H1 (cell line): ENCODE measurements around the gene ORAI1. TPM values are rescaled to one million over a fixed set of nuclear protein-coding genes. Genes with fewer than 3 reads are reported as not detected.
A peak's percentile ranks its signal among the peaks of the same experiment; 100 is the strongest.

ENCODE experiments used
- ASH2L ChIP-seq: fragments of 200-600, 300-600 bp; sonication (generic); IDR thresholded peaks from one replicate; pipeline ENCODE4 v1.7.1; 2017; ENCODE audit warnings: low read length
- ATF2 ChIP-seq: IDR thresholded peaks from 2 replicates; pipeline ENCODE4 v1.6.1; 2012; ENCODE audit warnings: low read length, inconsistent platforms
- BRCA1 ChIP-seq: IDR thresholded peaks from 2 replicates; pipeline ENCODE4 v1.6.1; 2012; ENCODE audit warnings: low read depth, low read length, improper control_type of control experiment
- CBX5 ChIP-seq: fragments of 300-800, 300-1000 bp; sonication (generic); IDR thresholded peaks from 2 replicates; pipeline ENCODE4 v1.7.1; 2016; ENCODE audit warnings: antibody characterized with exemption, low read length, low read depth
- CBX8 ChIP-seq: fragments of 300-800, 300-1000 bp; sonication (generic); IDR thresholded peaks from 2 replicates; pipeline ENCODE4 v1.7.1; 2016; ENCODE audit warnings: low read depth, low read length, borderline replicate concordance
- CEBPB ChIP-seq: IDR thresholded peaks from 2 replicates; pipeline ENCODE4 v1.6.1; 2012; ENCODE audit warnings: low read depth, low read length
- CREB1 ChIP-seq: IDR thresholded peaks from 2 replicates; pipeline ENCODE4 v1.6.1; 2012; ENCODE audit warnings: inconsistent platforms
- CTBP2 ChIP-seq: IDR thresholded peaks from 2 replicates; pipeline ENCODE4 v1.7.0; 2011; ENCODE audit warnings: borderline replicate concordance, mild to moderate bottlenecking, moderate library complexity, mixed read lengths, low read length; ENCODE audit not compliant: insufficient read depth, insufficient read length
- CTCF ChIP-seq, 3 experiments: IDR thresholded peaks; 1 replicate in 2 of 3; 2 replicates in 1 of 3; pipeline versions ENCODE4 v1.5.1 to v1.6.1; 2011; ENCODE audit warnings: low read length in 3 of 3, mild to moderate bottlenecking in 3 of 3, inconsistent platforms in 2 of 3, low read depth in 1 of 3, moderate library complexity in 1 of 3; ENCODE audit not compliant: insufficient read depth in 1 of 3; ENCODE audit errors: control extremely low read depth in 1 of 3
- E2F6 ChIP-seq: IDR thresholded peaks from 2 replicates; pipeline ENCODE4 v1.6.1; 2012; ENCODE audit warnings: inconsistent platforms
- EGR1 ChIP-seq: IDR thresholded peaks from 2 replicates; pipeline ENCODE4 v1.6.1; 2011; ENCODE audit warnings: low read depth, low read length, borderline replicate concordance
- EP300 ChIP-seq, 2 experiments: IDR thresholded peaks; 1 replicate in 1 of 2; 2 replicates in 1 of 2; pipeline ENCODE4 v1.6.1; 2011 to 2012; ENCODE audit warnings: low read depth in 2 of 2, low read length in 2 of 2, mild to moderate bottlenecking in 2 of 2, borderline replicate concordance in 1 of 2, inconsistent platforms in 1 of 2, moderate library complexity in 1 of 2
- KDM5A ChIP-seq: fragments of 200-600 bp; IDR thresholded peaks from 2 replicates; pipeline ENCODE4 v1.7.1; 2012; ENCODE audit warnings: mild to moderate bottlenecking, low read length, inconsistent platforms, mixed read lengths
- POLR2A ChIP-seq, 2 experiments: IDR thresholded peaks; 1 replicate in 1 of 2; 2 replicates in 1 of 2; pipeline ENCODE4 v1.6.1; 2011; ENCODE audit warnings: low read depth in 2 of 2, low read length in 2 of 2, mild to moderate bottlenecking in 2 of 2; ENCODE audit errors: control extremely low read depth in 1 of 2
- RAD21 ChIP-seq, 2 experiments: IDR thresholded peaks in 1 of 2; conservative IDR thresholded peaks in 1 of 2; 2 replicates each; pipeline ENCODE4 v1.6.1; 2011; ENCODE audit warnings: low read depth in 2 of 2, low read length in 2 of 2, improper control_type of control experiment in 1 of 2, inconsistent platforms in 1 of 2, mild to moderate bottlenecking in 1 of 2, moderate library complexity in 1 of 2
- RFX5 ChIP-seq: IDR thresholded peaks from 2 replicates; pipeline ENCODE4 v1.6.1; 2011; ENCODE audit warnings: low read depth, low read length, improper control_type of control experiment, borderline replicate concordance
- RNF2 ChIP-seq: fragments of 200-900, 300-1000 bp; sonication (generic); IDR thresholded peaks from 2 replicates; pipeline ENCODE4 v1.7.1; 2016; ENCODE audit warnings: borderline replicate concordance, low read depth, mild to moderate bottlenecking, antibody characterized with exemption, low read length; ENCODE audit not compliant: poor library complexity, severe bottlenecking; ENCODE audit errors: missing control alignments
- SP4 ChIP-seq: IDR thresholded peaks from 2 replicates; pipeline ENCODE4 v1.6.1; 2012; ENCODE audit warnings: low read length, inconsistent platforms
- TAF7 ChIP-seq: optimal IDR thresholded peaks from 2 replicates; pipeline ENCODE3; 2011; ENCODE audit warnings: low read depth, mild to moderate bottlenecking, inconsistent platforms, low read length, moderate library complexity, borderline replicate concordance
- polyA plus RNA-seq, 7 experiments: library from polyadenylated mRNA; depleted of rRNA in 3 of 7; stranded (reverse) in 5 of 7; unstranded in 2 of 7; fragments of >200 nt in 5 of 7; fragments of 200-250 nt in 2 of 7; gene quantifications; 1 replicate in 5 of 7; 2 replicates in 1 of 7; 4 replicates in 1 of 7; pipeline versions ENCODE4 v1.2.1 to v1.2.3, GENCODE V29; 2011 to 2013; ENCODE audit warnings: missing spikeins in 2 of 7, mixed read lengths in 2 of 7
- total RNA-seq: library from RNA; stranded (reverse); fragmentation: NEBNext Ultra II Directional; extraction: Animal tissue kit (Norgen Biotek cat#: 25700); gene quantifications from 2 replicates; pipeline ENCODE4 v1.2.1, GENCODE V29; 2021

ORAI1 gene
- total and polyA plus RNA-seq, 2 of the 8 experiments (the other 6 are each of a cell fraction or from before 2014, with no cell fraction given) = 29.9 to 71.5 TPM

- TF ChIP-seq CTCF (IDR thresholded peaks at IDR 0.05; ENCODE audit: control extremely low read depth in 1 of 3, insufficient read depth in 1 of 3, low read depth in 1 of 3, low read length in 3 of 3) = no peak
- TF ChIP-seq BRCA1 = no peak
- TF ChIP-seq TAF7 = peak; percentile 36
- TF ChIP-seq ATF2 = peak; percentile 40; the same call in 1 of the 2 replicates
- no peak for TF ChIP-seq CBX5
- TF ChIP-seq E2F6 = no peak
- no peak for TF ChIP-seq CEBPB
- no peak for TF ChIP-seq RNF2
- no peak for TF ChIP-seq KDM5A
- TF ChIP-seq CREB1 = no peak
- no peak for TF ChIP-seq CBX8
- no peak for TF ChIP-seq EGR1
- no peak for TF ChIP-seq CTBP2
- no peak for TF ChIP-seq ASH2L
- TF ChIP-seq RAD21 (IDR thresholded peaks at IDR 0.05 in 1 of 2, conservative IDR thresholded peaks at IDR 0.05 in 1 of 2; ENCODE audit: low read depth in 2 of 2, low read length in 2 of 2) = no peak
- no peak for TF ChIP-seq SP4
- no peak for TF ChIP-seq EP300 (IDR thresholded peaks at IDR 0.05; ENCODE audit: borderline replicate concordance in 1 of 2, low read depth in 2 of 2, low read length in 2 of 2)
- peak in 1 of 2 experiments; percentile 45; a peak in 2 of 3 replicates for TF ChIP-seq POLR2A (IDR thresholded peaks at IDR 0.05; ENCODE audit: control extremely low read depth in 1 of 2, low read depth in 2 of 2, low read length in 2 of 2)
- TF ChIP-seq RFX5 = no peak
Observed at GRCh38 chr12:121581686-121582429, 44.5 kb upstream of the ORAI1 start (continued).
